Liver (tissue), 9 donors: Measurements from ENCODE around the gene PDE10A. TPM values are rescaled to one million over a fixed set of nuclear protein-coding genes. Genes with fewer than 3 reads are reported as not detected.

ENCODE experiments used
- DNase-seq: peaks from one replicate; pipeline ENCODE4 v3.0.0-alpha.2; 2017; ENCODE audit warnings: low spot score
- H3K27ac ChIP-seq, 2 donors: one replicate each; pipeline ENCODE4 v1.7.0; 2013; ENCODE audit warnings: inconsistent platforms in 2 of 2, low read length in 2 of 2, control low read depth in 1 of 2, low read depth in 1 of 2, mild to moderate bottlenecking in 1 of 2
- H3K27me3 ChIP-seq, 4 donors: one replicate each; pipeline versions ENCODE4 v1.6.1 to v1.7.0; 2013; ENCODE audit warnings: low read length in 3 of 4, inconsistent platforms in 1 of 4, mild to moderate bottlenecking in 1 of 4, moderate library complexity in 1 of 4; ENCODE audit not compliant: control insufficient read depth in 4 of 4, insufficient read depth in 4 of 4
- H3K36me3 ChIP-seq, 4 donors: one replicate each; pipeline versions ENCODE4 v1.6.1 to v1.7.0; 2013; ENCODE audit warnings: low read length in 3 of 4, mild to moderate bottlenecking in 3 of 4, low read depth in 1 of 4, moderate library complexity in 1 of 4; ENCODE audit not compliant: control insufficient read depth in 4 of 4, insufficient read depth in 3 of 4
- H3K4me1 ChIP-seq, 4 donors: one replicate each; pipeline versions ENCODE4 v1.6.1 to v1.7.0; 2013; ENCODE audit warnings: low read length in 3 of 4, mild to moderate bottlenecking in 3 of 4, moderate library complexity in 1 of 4; ENCODE audit not compliant: control insufficient read depth in 4 of 4, insufficient read depth in 4 of 4
- H3K4me3 ChIP-seq, 3 donors: one replicate each; pipeline versions ENCODE4 v1.6.1 to v1.7.0; 2013; ENCODE audit warnings: low read length in 3 of 3, control low read depth in 1 of 3, low read depth in 1 of 3, mild to moderate bottlenecking in 1 of 3
- H3K9ac ChIP-seq, 2 donors: one replicate each; pipeline ENCODE4 v1.7.0; 2013; ENCODE audit warnings: low read length in 2 of 2, mild to moderate bottlenecking in 2 of 2, moderate library complexity in 2 of 2, control low read depth in 1 of 2, low read depth in 1 of 2
- H3K9me3 ChIP-seq, 4 donors: one replicate each; pipeline versions ENCODE4 v1.6.1 to v1.7.0; 2013; ENCODE audit warnings: low read length in 3 of 4; ENCODE audit not compliant: control insufficient read depth in 4 of 4
- EGR1 ChIP-seq, 2 donors: IDR thresholded peaks; 2 replicates each; pipeline ENCODE4 v1.6.1; 2016 to 2018; ENCODE audit warnings: antibody characterized with exemption in 2 of 2, low read depth in 2 of 2
- FOXA1 ChIP-seq: IDR thresholded peaks from 2 replicates; pipeline ENCODE4 v1.6.1; 2016; ENCODE audit warnings: antibody characterized with exemption
- FOXA2 ChIP-seq: IDR thresholded peaks from 2 replicates; pipeline ENCODE4 v1.6.1; 2016; ENCODE audit warnings: antibody characterized with exemption
- GABPA ChIP-seq, 2 donors: IDR thresholded peaks in 1 of 2; conservative IDR thresholded peaks in 1 of 2; 2 replicates each; pipeline ENCODE4 v1.6.1; 2016; ENCODE audit warnings: antibody characterized with exemption in 2 of 2, mild to moderate bottlenecking in 1 of 2, moderate library complexity in 1 of 2
- HNF4A ChIP-seq, 2 donors: conservative IDR thresholded peaks; 2 replicates each; pipeline ENCODE4 v1.6.1; 2016; ENCODE audit warnings: antibody characterized with exemption in 2 of 2, mild to moderate bottlenecking in 2 of 2
- HNF4G ChIP-seq: IDR thresholded peaks from 2 replicates; pipeline ENCODE4 v1.6.1; 2016; ENCODE audit warnings: antibody characterized with exemption
- JUND ChIP-seq, 2 donors: IDR thresholded peaks; 2 replicates each; pipeline ENCODE4 v1.6.1; 2016; ENCODE audit warnings: antibody characterized with exemption in 2 of 2
- NR2F2 ChIP-seq: IDR thresholded peaks from 2 replicates; pipeline ENCODE4 v1.6.1; 2016; ENCODE audit warnings: antibody characterized with exemption
- SP1 ChIP-seq: IDR thresholded peaks from 2 replicates; pipeline ENCODE4 v1.6.1; 2018; ENCODE audit warnings: antibody characterized with exemption, mild to moderate bottlenecking
- YY1 ChIP-seq: IDR thresholded peaks from 2 replicates; pipeline ENCODE4 v1.6.1; 2016; ENCODE audit warnings: antibody characterized with exemption, mild to moderate bottlenecking
- WGBS: extraction: QIAGEN DNeasy Blood & Tissue Kit; methylation state at CpG from one replicate; pipeline ENCODE4 v1.1.7; 2013; 5-methylcytosine and 5-hydroxymethylcytosine counted together
- polyA plus RNA-seq, 2 donors: library from polyadenylated mRNA; stranded (reverse) in 1 of 2; unstranded in 1 of 2; fragments of 200-250 nt in 1 of 2; fragments of >200 nt in 1 of 2; fragmentation: Nextera tagmentation in 1 of 2; extraction: Ambion mirVana in 1 of 2; gene quantifications; one replicate each; pipeline versions ENCODE4 v1.2.1 to v1.2.3, GENCODE V29; 2013 to 2015
- total RNA-seq, 2 donors: library from RNA; depleted of rRNA; stranded (reverse); fragments of >200 nt; gene quantifications; one replicate each; pipeline ENCODE4 v1.2.3, GENCODE V29; 2014
- TF ChIP-seq, protein P1 (sequence below): fragments of 150-350 bp; IDR thresholded peaks from 2 replicates; pipeline ENCODE4 v1.5.1; 2017; ENCODE audit warnings: improper control_type of control experiment, low read depth, low read length; ENCODE audit not compliant: missing input control
- TF ChIP-seq, protein P2 (sequence below): IDR thresholded peaks from 2 replicates; pipeline ENCODE4 v1.6.1; 2016; ENCODE audit warnings: antibody characterized with exemption
- TF ChIP-seq, protein P3 (sequence below): IDR thresholded peaks from 2 replicates; pipeline ENCODE4 v1.6.1; 2016; ENCODE audit warnings: antibody characterized with exemption, mild to moderate bottlenecking
- donor health status: healthy.
- donor health status: healthy.
- donor health status: healthy.
- donor health status: healthy.
- donor health status: healthy.

The PDE10A gene
- total and polyA plus RNA-seq, 4 donors = 0.20 to 1.7 (median 0.47) TPM

DNA sequence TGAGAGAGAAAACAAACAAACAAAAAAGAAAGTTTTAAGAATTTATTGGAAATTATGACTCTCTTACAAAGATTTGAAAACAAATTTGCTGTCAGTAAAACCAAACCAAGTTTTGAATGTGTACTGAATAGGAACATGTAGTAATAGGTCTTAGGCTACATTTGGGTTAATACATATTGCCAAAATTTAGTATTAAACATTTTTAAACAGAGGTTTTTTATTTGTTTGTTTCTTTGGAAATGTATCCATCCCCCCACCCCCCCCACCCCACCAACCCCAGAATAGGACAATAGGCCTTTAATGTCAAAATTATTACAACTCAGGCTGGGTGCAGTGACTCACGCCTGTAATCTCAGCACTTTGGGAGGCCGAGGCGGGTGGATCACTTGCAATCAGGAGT, 356.1 kb downstream of the PDE10A start:
- DNase-seq = no peak
- TF ChIP-seq HNF4A (conservative IDR thresholded peaks at IDR 0.05) (no peak), SP1 (no peak)
- H3K9me3 ChIP-seq = peaks cover 0 to 3% (median 0%) of the 10 kb centered on the region in 4 donors
- H3K9ac ChIP-seq = no peak overlapping the region
- no peak overlapping the region for H3K4me3 ChIP-seq
- peaks cover 0 to 6% (median 0%) of the 10 kb centered on the region in 4 donors for H3K27me3 ChIP-seq
- 86% methylated on average over 3 of the region's 3 CpGs for WGBS
- H3K36me3 ChIP-seq = no peaks in the 10 kb centered on the region
- H3K27ac ChIP-seq = no peak overlapping the region
- peaks cover 0 to 8% (median 5%) of the 10 kb centered on the region in 4 donors for H3K4me1 ChIP-seq

DNA sequence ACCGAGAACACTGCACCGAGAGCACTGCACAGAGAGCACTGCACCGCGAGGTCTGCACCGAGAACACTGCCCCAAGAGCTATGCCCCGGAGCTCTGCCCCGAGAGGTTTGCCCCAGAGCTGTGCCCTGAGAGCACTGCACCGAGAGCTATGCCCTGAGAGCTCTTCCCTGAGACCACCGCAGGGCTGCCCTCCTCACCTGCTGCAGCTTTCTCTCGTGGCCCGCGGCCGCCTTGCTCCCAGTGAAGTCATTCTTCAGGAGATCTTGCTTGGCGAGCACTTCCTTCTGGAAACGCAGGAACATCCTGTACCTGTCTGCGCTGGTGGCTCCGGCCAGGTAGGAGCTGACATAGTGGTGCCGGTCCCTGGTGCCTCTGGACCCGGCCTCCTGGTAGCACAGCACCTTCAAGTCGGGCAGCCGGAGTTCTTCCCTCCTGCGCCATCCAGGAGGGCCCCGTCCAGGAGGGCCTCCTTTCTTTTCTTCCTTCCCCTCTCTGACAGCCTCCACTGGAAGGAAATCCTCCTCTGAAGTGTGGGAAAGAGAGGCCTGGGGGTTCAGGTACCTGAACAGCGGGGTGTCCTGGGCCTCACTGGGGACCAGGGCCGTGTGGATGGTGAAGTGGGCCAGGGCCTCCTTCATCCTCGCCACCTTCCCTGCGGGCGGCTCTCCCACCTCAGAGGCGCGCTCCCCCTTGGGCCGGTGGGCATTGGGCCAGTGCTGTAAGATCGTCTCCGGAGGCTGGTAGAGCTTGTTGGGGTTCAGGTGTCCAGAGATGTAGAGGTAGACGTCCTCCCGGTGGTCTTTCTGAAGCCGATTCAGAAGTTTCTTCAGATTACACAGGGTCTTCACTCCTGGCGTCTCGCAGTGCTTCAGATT, 361.4 kb downstream of the PDE10A start:
- H3K4me3 ChIP-seq = no peak overlapping the region
- H3K36me3 ChIP-seq = no peaks in the 10 kb centered on the region
- H3K9me3 ChIP-seq = no peaks in the 10 kb centered on the region
- H3K27me3 ChIP-seq = peaks cover 0 to 2% (median 0%) of the 10 kb centered on the region in 4 donors
- TF ChIP-seq JUND (IDR thresholded peaks at IDR 0.05) (no peak), SP1 (no peak), EGR1 (IDR thresholded peaks at IDR 0.05; ENCODE audit: low read depth in 2 of 2) (no peak), FOXA2 (no peak), GABPA (IDR thresholded peaks at IDR 0.05 in 1 of 2, conservative IDR thresholded peaks at IDR 0.05 in 1 of 2) (no peak), NR2F2 (no peak), FOXA1 (no peak), HNF4G (no peak), YY1 (no peak)
- TF ChIP-seq, protein P1, sequence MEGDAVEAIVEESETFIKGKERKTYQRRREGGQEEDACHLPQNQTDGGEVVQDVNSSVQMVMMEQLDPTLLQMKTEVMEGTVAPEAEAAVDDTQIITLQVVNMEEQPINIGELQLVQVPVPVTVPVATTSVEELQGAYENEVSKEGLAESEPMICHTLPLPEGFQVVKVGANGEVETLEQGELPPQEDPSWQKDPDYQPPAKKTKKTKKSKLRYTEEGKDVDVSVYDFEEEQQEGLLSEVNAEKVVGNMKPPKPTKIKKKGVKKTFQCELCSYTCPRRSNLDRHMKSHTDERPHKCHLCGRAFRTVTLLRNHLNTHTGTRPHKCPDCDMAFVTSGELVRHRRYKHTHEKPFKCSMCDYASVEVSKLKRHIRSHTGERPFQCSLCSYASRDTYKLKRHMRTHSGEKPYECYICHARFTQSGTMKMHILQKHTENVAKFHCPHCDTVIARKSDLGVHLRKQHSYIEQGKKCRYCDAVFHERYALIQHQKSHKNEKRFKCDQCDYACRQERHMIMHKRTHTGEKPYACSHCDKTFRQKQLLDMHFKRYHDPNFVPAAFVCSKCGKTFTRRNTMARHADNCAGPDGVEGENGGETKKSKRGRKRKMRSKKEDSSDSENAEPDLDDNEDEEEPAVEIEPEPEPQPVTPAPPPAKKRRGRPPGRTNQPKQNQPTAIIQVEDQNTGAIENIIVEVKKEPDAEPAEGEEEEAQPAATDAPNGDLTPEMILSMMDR = no peak
- TF ChIP-seq, protein P2, sequence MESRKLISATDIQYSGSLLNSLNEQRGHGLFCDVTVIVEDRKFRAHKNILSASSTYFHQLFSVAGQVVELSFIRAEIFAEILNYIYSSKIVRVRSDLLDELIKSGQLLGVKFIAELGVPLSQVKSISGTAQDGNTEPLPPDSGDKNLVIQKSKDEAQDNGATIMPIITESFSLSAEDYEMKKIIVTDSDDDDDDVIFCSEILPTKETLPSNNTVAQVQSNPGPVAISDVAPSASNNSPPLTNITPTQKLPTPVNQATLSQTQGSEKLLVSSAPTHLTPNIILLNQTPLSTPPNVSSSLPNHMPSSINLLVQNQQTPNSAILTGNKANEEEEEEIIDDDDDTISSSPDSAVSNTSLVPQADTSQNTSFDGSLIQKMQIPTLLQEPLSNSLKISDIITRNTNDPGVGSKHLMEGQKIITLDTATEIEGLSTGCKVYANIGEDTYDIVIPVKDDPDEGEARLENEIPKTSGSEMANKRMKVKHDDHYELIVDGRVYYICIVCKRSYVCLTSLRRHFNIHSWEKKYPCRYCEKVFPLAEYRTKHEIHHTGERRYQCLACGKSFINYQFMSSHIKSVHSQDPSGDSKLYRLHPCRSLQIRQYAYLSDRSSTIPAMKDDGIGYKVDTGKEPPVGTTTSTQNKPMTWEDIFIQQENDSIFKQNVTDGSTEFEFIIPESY = no peak
- TF ChIP-seq, protein P3, sequence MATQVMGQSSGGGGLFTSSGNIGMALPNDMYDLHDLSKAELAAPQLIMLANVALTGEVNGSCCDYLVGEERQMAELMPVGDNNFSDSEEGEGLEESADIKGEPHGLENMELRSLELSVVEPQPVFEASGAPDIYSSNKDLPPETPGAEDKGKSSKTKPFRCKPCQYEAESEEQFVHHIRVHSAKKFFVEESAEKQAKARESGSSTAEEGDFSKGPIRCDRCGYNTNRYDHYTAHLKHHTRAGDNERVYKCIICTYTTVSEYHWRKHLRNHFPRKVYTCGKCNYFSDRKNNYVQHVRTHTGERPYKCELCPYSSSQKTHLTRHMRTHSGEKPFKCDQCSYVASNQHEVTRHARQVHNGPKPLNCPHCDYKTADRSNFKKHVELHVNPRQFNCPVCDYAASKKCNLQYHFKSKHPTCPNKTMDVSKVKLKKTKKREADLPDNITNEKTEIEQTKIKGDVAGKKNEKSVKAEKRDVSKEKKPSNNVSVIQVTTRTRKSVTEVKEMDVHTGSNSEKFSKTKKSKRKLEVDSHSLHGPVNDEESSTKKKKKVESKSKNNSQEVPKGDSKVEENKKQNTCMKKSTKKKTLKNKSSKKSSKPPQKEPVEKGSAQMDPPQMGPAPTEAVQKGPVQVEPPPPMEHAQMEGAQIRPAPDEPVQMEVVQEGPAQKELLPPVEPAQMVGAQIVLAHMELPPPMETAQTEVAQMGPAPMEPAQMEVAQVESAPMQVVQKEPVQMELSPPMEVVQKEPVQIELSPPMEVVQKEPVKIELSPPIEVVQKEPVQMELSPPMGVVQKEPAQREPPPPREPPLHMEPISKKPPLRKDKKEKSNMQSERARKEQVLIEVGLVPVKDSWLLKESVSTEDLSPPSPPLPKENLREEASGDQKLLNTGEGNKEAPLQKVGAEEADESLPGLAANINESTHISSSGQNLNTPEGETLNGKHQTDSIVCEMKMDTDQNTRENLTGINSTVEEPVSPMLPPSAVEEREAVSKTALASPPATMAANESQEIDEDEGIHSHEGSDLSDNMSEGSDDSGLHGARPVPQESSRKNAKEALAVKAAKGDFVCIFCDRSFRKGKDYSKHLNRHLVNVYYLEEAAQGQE = no peak
- H3K9ac ChIP-seq = no peak overlapping the region
- no peaks in the 10 kb centered on the region for H3K4me1 ChIP-seq
- 91% methylated on average over 38 of the region's 38 CpGs for WGBS
- no peak for DNase-seq
- H3K27ac ChIP-seq = no peak overlapping the region
